Measurements from ENCODE around the gene MON1A. TPM values are rescaled to one million over a fixed set of nuclear protein-coding genes. Genes with fewer than 3 reads are reported as not detected.
"Not testable (repeated sequence)": the region's sequence is repeated elsewhere in the genome, so short reads cannot be mapped to it uniquely, and the experiment has no call there.

Gene MON1A
- total RNA-seq, 1 donor from 2014 or later, result 7.1 TPM

- Mint-ChIP-seq H3K4me3 (peak overlapping the region; percentile 86), H3K4me1 (peaks cover 16% of the 10 kb centered on the region), H3K27me3 (no peaks in the 10 kb centered on the region), H3K27ac (no peak overlapping the region), H3K36me3 (ENCODE audit: low read depth) (no peaks in the 10 kb centered on the region), H3K9me3 (no peaks in the 10 kb centered on the region)
- DNase-seq (no peak), ATAC-seq (ENCODE audit: low read depth) (no peak)
- intact Hi-C loops (cut with micrococcal nuclease), result loop anchor here (1.0 to 5.0 kb wide), 6 partner anchors 11 to 1372 kb away; partner anchors contain the start of genes NICN1, PFKFB4 and TRAIP
- ChIA-PET CTCF (interaction anchor here (1.4 to 1.7 kb wide), 3 partner anchors 11 to 389 kb away, joined by 4 to 5 read pairs (median 4); no protein-coding TSS in a partner anchor), POLR2A (interaction anchor here (0.6 to 4.2 kb wide), 5 partner anchors 11 to 236 kb away, joined by 3 to 72 read pairs (median 5); partner anchors contain the start of gene RBM6)
- TF ChIP-seq CTCF (IDR thresholded peaks at IDR 0.05), result no peak
Observed at GRCh38 chr3:49928481-49929017, 1.1 kb downstream of the MON1A start.

- DNase-seq (no peak), ATAC-seq (ENCODE audit: low read depth) (no peak)
- H3K4me3 Mint-ChIP-seq, result no peak overlapping the region
- no peak for TF ChIP-seq CTCF (IDR thresholded peaks at IDR 0.05)
- ChIA-PET POLR2A (interaction anchor here (0.6 to 4.2 kb wide), 5 partner anchors 12 to 235 kb away, joined by 3 to 72 read pairs (median 5); partner anchors contain the start of gene RBM6), CTCF (interaction anchor here (1.5 to 1.7 kb wide), 2 partner anchors 11 to 388 kb away, joined by 4 read pairs; no protein-coding TSS in a partner anchor)
- intact Hi-C loops (cut with micrococcal nuclease), result loop anchor here (2.0 to 5.0 kb wide), 4 partner anchors 19 to 1371 kb away; partner anchors contain the start of genes NICN1, PFKFB4 and TRAIP
- no peaks in the 10 kb centered on the region for H3K36me3 Mint-ChIP-seq (ENCODE audit: low read depth)
- no peaks in the 10 kb centered on the region for H3K9me3 Mint-ChIP-seq
- no peaks in the 10 kb centered on the region for H3K27me3 Mint-ChIP-seq
- H3K4me1 Mint-ChIP-seq, result peaks cover 16% of the 10 kb centered on the region
- no peak overlapping the region for H3K27ac Mint-ChIP-seq
Observed at GRCh38 chr3:49927798-49928197, 1.8 kb downstream of the MON1A start.

GRCh38 chr3:49926117-49926728 is 3.4 kb downstream of the MON1A start:
- H3K27me3 Mint-ChIP-seq, result no peaks in the 10 kb centered on the region
- CTCF ChIA-PET, result no interaction called here
- TF ChIP-seq CTCF (IDR thresholded peaks at IDR 0.05), result no peak
- intact Hi-C loops (cut with micrococcal nuclease), result loop anchor here (5.0 kb wide), 1 partner anchor 499 kb away; the partner anchor contains the start of gene NICN1
- H3K4me1 Mint-ChIP-seq, result peaks cover 16% of the 10 kb centered on the region
- POLR2A ChIA-PET, result no interaction called here
- no peak overlapping the region for H3K4me3 Mint-ChIP-seq
- no peaks in the 10 kb centered on the region for H3K36me3 Mint-ChIP-seq (ENCODE audit: low read depth)
- ATAC-seq (ENCODE audit: low read depth), result no peak
- no peak for DNase-seq
- no peak overlapping the region for H3K27ac Mint-ChIP-seq
- no peaks in the 10 kb centered on the region for H3K9me3 Mint-ChIP-seq

- Mint-ChIP-seq H3K27me3 (no peaks in the 10 kb centered on the region), H3K9me3 (no peaks in the 10 kb centered on the region), H3K4me1 (peaks cover 16% of the 10 kb centered on the region), H3K4me3 (no peak overlapping the region), H3K27ac (no peak overlapping the region), H3K36me3 (ENCODE audit: low read depth) (no peaks in the 10 kb centered on the region)
- DNase-seq, result no peak
- no peak for ATAC-seq (ENCODE audit: low read depth)
- CTCF ChIA-PET, result no interaction called here
- intact Hi-C loops (cut with micrococcal nuclease), result loop anchor here (5.0 kb wide), 1 partner anchor 498 kb away; the partner anchor contains the start of gene NICN1
- POLR2A ChIA-PET, result no interaction called here
- TF ChIP-seq CTCF (IDR thresholded peaks at IDR 0.05), result no peak
Observed at GRCh38 chr3:49925485-49925884, 4.1 kb downstream of the MON1A start.

GRCh38 chr3:49924683-49925082 is 4.9 kb downstream of the MON1A start:
- POLR2A ChIA-PET, result no interaction called here
- H3K27ac Mint-ChIP-seq, result no peak overlapping the region
- H3K4me1 Mint-ChIP-seq, result peaks cover 11% of the 10 kb centered on the region
- ATAC-seq (ENCODE audit: low read depth) (no peak), DNase-seq (no peak)
- H3K9me3 Mint-ChIP-seq, result no peaks in the 10 kb centered on the region
- peaks cover 4% of the 10 kb centered on the region for H3K36me3 Mint-ChIP-seq (ENCODE audit: low read depth)
- no peak for TF ChIP-seq CTCF (IDR thresholded peaks at IDR 0.05)
- intact Hi-C loops (cut with micrococcal nuclease), result loop anchor here (5.0 kb wide), 1 partner anchor 497 kb away; the partner anchor contains the start of gene NICN1
- no peak overlapping the region for H3K4me3 Mint-ChIP-seq
- H3K27me3 Mint-ChIP-seq, result no peaks in the 10 kb centered on the region
- CTCF ChIA-PET, result no interaction called here

- H3K36me3 Mint-ChIP-seq (ENCODE audit: low read depth); H3K27ac Mint-ChIP-seq; DNase-seq; ATAC-seq (ENCODE audit: low read depth); H3K4me1 Mint-ChIP-seq; H3K27me3 Mint-ChIP-seq; intact Hi-C loops (cut with micrococcal nuclease); H3K9me3 Mint-ChIP-seq; H3K4me3 Mint-ChIP-seq: not testable (repeated sequence)
- POLR2A ChIA-PET, result interaction anchor here (0.6 to 1.1 kb wide), 2 partner anchors 12 to 38 kb away, joined by 3 to 4 read pairs; partner anchors contain the start of gene MON1A
- CTCF ChIA-PET, result interaction anchor here (0.7 kb wide), 1 partner anchor 12 kb away, joined by 3 read pairs; the partner anchor contains the start of gene MON1A
Observed at GRCh38 chr3:49917806-49918590, 11.6 kb downstream of the MON1A start.

Measured in activated B cell treated with CpG ODN at 0.5 μM for 24 hours (primary cell).